Femur (tissue), 1 donor: Measurements from ENCODE around the gene MAST3.

Source experiments
- DNase-seq: peaks from one replicate; pipeline ENCODE4 v3.0.0-alpha.2; 2017

MAST3 gene

GRCh38 chr19:18161636-18162002, 64.0 kb downstream of the MAST3 start:
- DNase-seq, result no peak

- DNase-seq, result no peak
These were observed 66.5 kb downstream of the MAST3 start for GRCh38 chr19:18164072-18164471.

- DNase-seq, result no peak
These were observed 68.4 kb downstream of the MAST3 start for GRCh38 chr19:18165794-18166544.

- DNase-seq, result no peak
These were observed 69.4 kb downstream of the MAST3 start for GRCh38 chr19:18167011-18167410.

- DNase-seq, result no peak
These were observed 70.5 kb downstream of the MAST3 start for GRCh38 chr19:18167975-18168645.

- no peak for DNase-seq
These were observed 71.2 kb downstream of the MAST3 start for GRCh38 chr19:18168673-18169381.

GRCh38 chr19:18170714-18171255, 73.2 kb downstream of the MAST3 start:
- no peak for DNase-seq

- DNase-seq, result no peak
These were observed 74.2 kb downstream of the MAST3 start for GRCh38 chr19:18171605-18172327.

GRCh38 chr19:18172331-18173053, 74.9 kb downstream of the MAST3 start:
- no peak for DNase-seq

- no peak for DNase-seq
These were observed 75.5 kb downstream of the MAST3 start for GRCh38 chr19:18173054-18173571.

- DNase-seq, result peak; percentile 75
These were observed 76.2 kb downstream of the MAST3 start, which contains the start of gene IFI30 for GRCh38 chr19:18173572-18174288. Gene IFI30 (plus strand): TSS chr19:18173813. CDS start chr19:18173842, 29 bp downstream.

- no peak for DNase-seq
These were observed 77.4 kb downstream of the MAST3 start for GRCh38 chr19:18174983-18175382.

- no peak for DNase-seq
These were observed 79.1 kb downstream of the MAST3 start for GRCh38 chr19:18176367-18177310.

GRCh38 chr19:18179957-18180356, 82.4 kb downstream of the MAST3 start:
- no peak for DNase-seq

- no peak for DNase-seq
These were observed 86.0 kb downstream of the MAST3 start for GRCh38 chr19:18183529-18183928.

GRCh38 chr19:18185538-18185937, 88.0 kb downstream of the MAST3 start:
- no peak for DNase-seq

- DNase-seq, result no peak
These were observed 92.7 kb downstream of the MAST3 start for GRCh38 chr19:18190278-18190677.

- no peak for DNase-seq
These were observed 94.1 kb downstream of the MAST3 start for GRCh38 chr19:18191640-18192062.

- peak; percentile 100 for DNase-seq
These were observed 95.3 kb downstream of the MAST3 start, which contains the start of gene MPV17L2 for GRCh38 chr19:18192673-18193387. Gene MPV17L2 (plus strand): TSS chr19:18193218. CDS start chr19:18193282, 64 bp downstream.
